ENCODE data around the gene MYL3.
A peak's percentile ranks its signal among the peaks of the same experiment; 100 is the strongest.
"Not testable (repeated sequence)": the region's sequence is repeated elsewhere in the genome, so short reads cannot be mapped to it uniquely, and the experiment has no call there.

MYL3 gene

GRCh38 chr3:46849045-46849631 lies 14.1 kb downstream of the MYL3 start:
- DNase-seq: no peak

DNA sequence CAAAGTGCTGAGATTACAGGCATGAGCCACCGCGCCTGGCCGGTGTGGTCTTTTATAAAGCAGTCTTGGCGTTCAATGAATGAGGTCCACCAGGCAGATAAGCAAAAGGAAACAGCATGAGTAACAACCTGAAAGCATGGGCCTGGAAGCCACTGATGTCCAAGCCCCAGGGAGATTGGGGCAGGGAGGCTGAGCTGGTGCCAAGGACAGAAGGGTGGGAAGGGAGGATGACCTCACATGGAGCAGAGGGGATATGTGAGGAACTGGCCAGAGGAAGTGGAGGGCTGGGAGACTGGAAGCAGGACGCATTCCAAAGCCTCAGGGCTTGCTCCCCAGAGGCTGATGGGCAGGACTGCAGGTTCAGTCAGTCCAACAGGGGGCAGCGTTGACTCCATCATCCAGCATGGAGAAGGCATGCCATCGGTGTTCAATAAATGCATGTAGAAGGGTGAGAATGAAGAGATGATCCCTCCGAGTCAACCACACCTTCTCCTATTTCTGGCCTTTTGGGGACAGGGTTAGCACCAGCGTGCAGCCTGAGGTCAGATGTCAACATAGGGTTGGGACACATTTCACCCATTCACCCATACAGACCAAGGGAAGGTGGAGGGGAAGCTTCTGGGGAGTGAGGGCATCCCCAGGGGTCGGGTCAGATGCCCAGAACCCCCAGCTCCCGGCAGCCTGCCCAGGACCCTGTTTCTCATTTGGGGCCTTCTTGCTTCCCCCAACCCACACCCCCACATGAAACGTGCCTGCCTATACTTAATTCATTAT lies 14.8 kb downstream of the MYL3 start:
- peak; percentile 58 for DNase-seq

DNA sequence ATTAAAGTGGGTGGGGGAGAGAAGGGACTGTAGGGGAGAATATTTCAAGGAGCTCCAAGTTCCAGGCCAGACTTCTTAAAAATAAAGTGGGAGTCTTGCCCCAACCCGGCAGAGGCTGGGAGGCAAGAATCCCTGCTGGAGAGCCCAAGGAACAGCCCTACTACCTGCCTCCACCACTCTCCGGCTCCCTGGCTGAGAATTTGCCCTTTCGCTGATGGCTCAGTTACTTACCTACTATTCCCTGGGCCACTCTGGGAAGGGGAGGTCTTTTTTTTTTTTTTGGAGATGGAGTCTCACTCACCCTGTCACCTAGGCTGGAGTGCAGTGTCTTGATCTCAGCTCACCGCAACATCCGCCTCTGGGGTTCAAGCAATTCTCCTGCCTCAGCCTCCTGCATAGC lies 15.5 kb downstream of the MYL3 start:
- no peak for DNase-seq

DNA sequence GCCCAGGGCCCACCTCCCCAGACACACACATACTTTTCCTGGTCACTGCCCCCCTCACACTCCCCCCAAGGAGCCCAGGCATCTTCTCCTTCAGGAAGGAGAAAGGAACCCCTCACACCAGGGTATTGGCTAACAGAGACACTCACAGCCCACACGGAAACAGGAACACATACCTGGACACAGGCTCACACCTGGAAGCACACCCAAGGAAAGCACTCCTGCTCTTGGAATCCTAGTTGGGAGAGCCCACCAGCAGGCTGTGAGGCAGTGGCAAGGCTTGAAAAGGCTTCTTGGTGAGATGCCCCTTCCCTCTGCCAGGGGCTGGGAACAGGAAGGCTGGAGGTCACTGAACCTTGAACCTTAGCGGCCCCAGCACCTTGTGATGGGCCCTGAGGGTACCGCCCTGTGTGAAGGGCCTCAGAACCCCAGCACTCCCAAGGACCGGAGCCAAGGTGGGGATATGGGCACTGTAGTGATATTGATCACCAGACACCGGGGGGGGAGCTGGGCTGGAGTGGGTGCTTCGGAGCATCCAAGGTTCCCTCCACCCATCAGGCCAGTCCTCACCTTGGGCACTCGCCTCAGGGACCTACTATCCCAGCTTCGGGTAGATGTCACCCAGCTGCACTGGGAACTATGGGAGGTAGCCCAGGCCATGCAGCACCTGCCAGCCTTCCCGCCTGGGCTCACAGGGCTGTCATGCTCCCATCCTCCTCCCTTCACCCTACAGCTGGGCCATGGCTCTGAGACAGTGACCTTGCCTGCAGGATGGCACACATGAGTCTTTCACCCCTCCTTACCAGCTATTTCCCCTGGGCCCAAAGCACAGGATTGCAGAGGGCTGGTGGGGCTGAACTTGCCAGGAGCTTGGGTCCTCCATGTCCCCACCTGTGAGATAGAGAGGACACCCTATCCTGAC lies 16.4 kb downstream of the MYL3 start:
- DNase-seq: no peak

- peak; percentile 69 for DNase-seq
These were observed 17.2 kb downstream of the MYL3 start for GRCh38 chr3:46845860-46846623.

DNA sequence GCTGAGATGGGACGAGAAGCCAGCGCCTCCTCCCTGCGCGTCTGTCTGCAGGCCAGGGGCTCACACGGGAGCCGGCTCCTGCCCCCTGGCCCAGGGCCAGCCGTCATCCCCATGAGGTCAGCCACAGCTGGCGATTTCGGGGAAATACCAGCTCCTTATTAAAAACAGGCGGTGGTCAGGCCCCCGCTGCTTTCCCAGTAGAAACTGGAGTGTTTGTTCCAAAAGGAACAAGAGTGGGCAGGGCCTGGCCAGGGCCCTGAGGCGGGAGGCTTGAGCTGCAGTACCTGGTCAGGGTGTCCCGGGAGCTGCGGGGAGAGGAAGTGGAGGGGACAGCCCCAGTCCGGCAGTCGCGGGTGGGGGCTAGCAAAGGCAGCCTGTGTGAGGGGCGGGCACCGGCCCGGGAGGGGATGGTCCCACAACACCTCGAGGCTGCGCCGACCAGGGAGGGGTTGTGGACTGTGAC lies 17.8 kb downstream of the MYL3 start:
- DNase-seq: peak; percentile 23

GRCh38 chr3:46844881-46845312 lies 18.3 kb downstream of the MYL3 start:
- no peak for DNase-seq

GRCh38 chr3:46844397-46844796 lies 18.8 kb downstream of the MYL3 start:
- no peak for DNase-seq

DNA sequence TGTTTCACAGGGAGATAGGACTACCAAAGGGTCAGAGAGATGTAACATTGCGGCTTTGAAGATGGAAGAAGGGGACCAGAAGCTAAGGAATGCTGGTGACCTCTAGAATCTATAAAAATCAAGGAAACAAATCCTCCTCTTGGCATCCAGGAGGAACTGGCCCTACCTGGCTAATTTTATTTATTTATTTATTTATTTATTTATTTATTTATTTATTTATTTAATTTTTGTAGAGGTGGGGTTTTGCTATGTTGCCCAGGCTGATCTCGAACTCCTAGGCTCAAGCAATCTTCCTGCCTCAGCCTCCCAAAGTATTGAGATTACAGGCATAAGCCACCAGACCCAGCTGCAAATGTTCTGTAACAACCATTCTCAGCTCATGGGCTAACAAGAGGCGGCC lies 19.7 kb downstream of the MYL3 start:
- no peak for DNase-seq

- DNase-seq: no peak
These were observed 22.8 kb downstream of the MYL3 start for GRCh38 chr3:46840491-46840890.

- DNase-seq: no peak
These were observed 24.9 kb downstream of the MYL3 start for GRCh38 chr3:46838301-46838700.

GRCh38 chr3:46835491-46835890 lies 27.8 kb downstream of the MYL3 start:
- DNase-seq: peak; percentile 59

- no peak for DNase-seq
These were observed 28.2 kb downstream of the MYL3 start for GRCh38 chr3:46835054-46835453.

DNA sequence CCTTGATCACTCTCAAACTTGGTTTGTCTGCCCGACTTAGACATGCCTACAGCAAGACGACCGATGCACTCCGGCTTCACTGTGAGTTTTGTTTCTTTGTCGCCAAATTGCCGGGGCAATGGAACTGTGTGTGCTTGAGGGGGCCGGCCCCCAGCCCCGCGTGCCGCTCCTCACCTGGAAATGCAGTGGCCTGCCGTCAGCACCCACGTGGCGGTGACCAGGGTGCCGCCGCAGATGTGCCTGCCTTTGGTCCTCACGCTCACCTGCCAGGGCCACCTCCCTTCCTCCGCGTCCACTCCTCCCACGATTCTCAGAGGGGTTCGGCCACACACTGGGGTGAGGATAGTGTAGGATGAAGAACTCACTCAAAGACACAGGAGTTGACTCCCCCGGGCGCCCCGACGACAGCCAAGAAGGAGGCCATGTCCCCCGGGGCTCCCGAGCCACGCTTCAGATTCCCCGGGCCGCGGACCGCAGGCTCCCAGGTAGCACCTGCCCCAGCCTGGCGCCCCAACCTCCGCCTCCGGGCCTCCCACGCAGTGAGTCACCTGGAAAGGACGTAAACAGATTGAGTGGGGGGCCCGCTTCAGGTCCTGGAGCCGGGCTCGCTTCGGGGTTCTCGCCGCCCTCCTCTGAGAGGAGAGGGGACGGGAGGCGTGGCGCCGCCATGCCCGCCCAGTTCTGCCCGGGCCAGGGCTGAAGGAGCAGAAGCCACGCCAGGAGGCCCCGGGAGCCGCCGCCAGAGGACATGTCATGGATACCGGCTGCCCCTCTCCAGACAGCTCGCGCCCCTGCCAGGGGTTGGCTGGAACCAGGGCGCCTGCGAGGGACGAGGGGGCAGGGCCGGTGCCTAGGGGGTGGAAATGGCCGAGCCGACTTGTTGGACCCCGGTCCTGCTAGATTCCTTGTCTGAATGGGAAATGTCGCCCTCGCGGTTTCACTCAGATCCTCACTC lies 29.6 kb downstream of the MYL3 start:
- no peak for DNase-seq

DNA sequence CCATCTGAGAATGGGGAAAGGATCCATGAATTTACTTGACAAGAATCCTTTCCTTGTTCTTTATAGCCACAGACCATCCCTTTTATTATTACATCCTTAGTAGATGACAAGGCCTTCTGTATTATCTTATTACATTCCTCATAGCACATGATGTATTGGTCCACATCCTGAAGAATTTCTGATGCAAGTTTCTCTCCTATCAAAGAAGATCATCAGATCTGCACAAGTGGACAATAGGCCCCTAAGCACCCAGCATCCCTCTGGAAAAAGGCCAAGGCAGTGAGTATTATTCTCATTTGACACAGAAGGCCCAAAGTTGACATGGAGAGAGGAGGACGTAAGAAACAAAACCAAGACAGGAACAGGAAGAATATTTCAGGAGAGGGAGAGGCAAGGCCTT lies 31.4 kb downstream of the MYL3 start:
- no peak for DNase-seq

DNA sequence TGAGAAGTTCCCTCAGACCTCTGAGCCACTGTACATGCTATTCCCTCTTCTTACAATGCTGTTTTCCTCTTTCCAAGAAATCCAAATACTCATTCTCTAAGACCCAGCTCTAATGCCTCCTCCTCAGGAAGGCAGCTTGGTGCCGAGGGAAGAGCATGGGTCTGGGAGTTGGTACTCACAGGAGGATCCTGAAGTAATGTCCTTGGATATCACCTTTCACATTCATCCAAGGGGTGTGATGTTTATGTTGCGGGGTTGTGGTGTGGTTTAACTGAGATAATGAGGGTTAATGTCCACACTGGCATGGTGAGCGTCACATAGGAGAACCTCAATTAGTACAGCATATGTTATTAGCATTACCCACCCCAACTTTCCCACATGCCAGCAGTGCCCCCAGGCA lies 31.9 kb downstream of the MYL3 start:
- DNase-seq: no peak

- DNase-seq: no peak
These were observed 32.4 kb downstream of the MYL3 start for GRCh38 chr3:46830801-46831200.

GRCh38 chr3:46829699-46830208 lies 33.5 kb downstream of the MYL3 start:
- DNase-seq: no peak

DNA sequence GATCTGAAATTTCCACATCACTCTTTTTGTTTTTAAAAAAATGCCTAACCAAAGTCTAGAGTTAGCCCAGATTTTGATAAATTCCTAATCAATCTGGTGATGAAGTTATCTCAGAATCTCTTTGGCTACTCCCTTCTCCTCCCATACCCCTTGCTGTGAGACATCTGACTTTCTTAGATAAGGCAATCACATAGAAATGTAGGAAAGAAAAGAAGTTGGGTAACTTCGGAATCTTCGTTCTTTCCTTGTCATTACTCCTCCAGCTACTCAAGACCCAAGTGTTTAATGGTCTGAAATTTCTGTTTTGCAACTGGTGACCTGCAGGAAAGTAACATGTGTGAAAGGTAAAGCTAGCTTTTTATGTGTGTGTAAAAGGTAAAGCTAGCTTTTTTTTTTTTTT lies 37.8 kb downstream of the MYL3 start:
- no peak for DNase-seq

DNA sequence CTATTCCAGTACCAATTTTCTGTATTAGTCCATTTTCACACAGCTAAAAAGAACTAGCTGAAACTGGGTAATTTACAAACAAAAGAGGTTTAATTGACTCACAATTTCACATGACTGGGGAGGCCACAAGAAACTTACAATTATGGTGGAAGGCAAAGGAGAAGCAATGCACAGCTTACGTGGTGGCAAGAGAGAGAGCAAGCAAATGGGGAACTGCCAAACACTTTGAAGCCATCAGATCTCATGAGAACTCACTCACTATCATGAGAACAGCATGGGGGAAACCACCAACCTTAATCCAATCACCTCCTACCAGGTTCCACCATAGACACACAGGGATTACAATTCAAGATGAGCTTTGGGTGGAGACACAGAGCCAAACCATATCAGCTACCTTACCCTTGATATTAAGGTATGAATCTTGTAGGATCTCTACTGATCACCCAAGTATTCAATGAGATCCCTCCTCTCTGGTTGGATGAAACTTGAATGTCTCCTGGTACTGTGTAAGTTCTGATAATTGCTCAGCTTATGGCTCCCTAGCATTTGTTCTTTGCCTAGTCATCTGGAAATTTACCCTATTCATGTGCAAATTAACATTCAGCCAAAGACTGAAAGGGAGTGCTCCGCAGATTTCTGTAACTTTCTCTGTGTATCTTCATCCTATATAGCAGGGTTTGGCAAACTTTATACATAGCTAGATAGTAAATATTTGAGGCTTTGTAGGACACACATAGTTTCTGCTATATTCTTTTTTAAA lies 38.9 kb downstream of the MYL3 start:
- no peak for DNase-seq

- not testable (repeated sequence) for DNase-seq
These were observed 39.9 kb downstream of the MYL3 start for GRCh38 chr3:46823314-46823713.

All from hematopoietic multipotent progenitor cell treated with erythropoietin and hydrocortisone succinate and interleukin-3 and kit ligand, for 6 days (in vitro differentiated cells).